GM23248 (cell line): ENCODE measurements around the gene CTNND2. TPM values are rescaled to one million over a fixed set of nuclear protein-coding genes. Genes with fewer than 3 reads are reported as not detected.

Source experiments
- DNase-seq: peaks from one replicate; pipeline ENCODE4 v3.0.0-alpha.2; 2015
- H2AFZ ChIP-seq: fragments of 200-600 bp; sonication (generic); 2 replicates; pipeline ENCODE4 v1.6.1; 2016; ENCODE audit warnings: antibody characterized with exemption
- H3F3A ChIP-seq: fragments of 200-600 bp; sonication (generic); 2 replicates; pipeline ENCODE4 v1.6.1; 2016; ENCODE audit warnings: mild to moderate bottlenecking, antibody characterized with exemption, mixed run types; ENCODE audit not compliant: insufficient read depth
- H3K27ac ChIP-seq: fragments of 200-600 bp; sonication (generic); 2 replicates; pipeline ENCODE4 v1.5.1; 2016; ENCODE audit warnings: mild to moderate bottlenecking
- H3K27me3 ChIP-seq: fragments of 200-600 bp; sonication (generic); replicated peaks from 2 replicates; pipeline ENCODE4 v1.6.1; 2016; ENCODE audit warnings: mild to moderate bottlenecking; ENCODE audit not compliant: insufficient read depth
- H3K36me3 ChIP-seq: fragments of 200-600 bp; sonication (generic); 2 replicates; pipeline ENCODE4 v1.6.1; 2016; ENCODE audit warnings: low read depth, mild to moderate bottlenecking
- H3K4me1 ChIP-seq: fragments of 200-600 bp; sonication (generic); 2 replicates; pipeline ENCODE4 v1.6.1; 2016; ENCODE audit warnings: mild to moderate bottlenecking; ENCODE audit not compliant: insufficient read depth
- H3K4me2 ChIP-seq: fragments of 200-600 bp; sonication (generic); one replicate; pipeline ENCODE4 v1.6.1; 2016; ENCODE audit warnings: mild to moderate bottlenecking; ENCODE audit not compliant: unreplicated experiment
- H3K4me3 ChIP-seq: fragments of 200-600 bp; sonication (generic); 2 replicates; pipeline ENCODE4 v1.5.1; 2016; ENCODE audit warnings: mild to moderate bottlenecking
- H3K79me2 ChIP-seq: fragments of 200-600 bp; sonication (generic); 2 replicates; pipeline ENCODE4 v1.6.1; 2016; ENCODE audit warnings: mild to moderate bottlenecking; ENCODE audit not compliant: insufficient read depth
- H3K9ac ChIP-seq: fragments of 200-600 bp; sonication (generic); 2 replicates; pipeline ENCODE4 v1.6.1; 2016; ENCODE audit warnings: mild to moderate bottlenecking
- H3K9me2 ChIP-seq: fragments of 200-600 bp; sonication (generic); 2 replicates; pipeline ENCODE4 v1.6.1; 2016; ENCODE audit warnings: mixed run types, mild to moderate bottlenecking, moderate library complexity; ENCODE audit not compliant: insufficient read depth
- H3K9me3 ChIP-seq: fragments of 200-600 bp; sonication (generic); one replicate; pipeline ENCODE4 v1.6.1; 2017; ENCODE audit warnings: low read depth
- H4K20me1 ChIP-seq: fragments of 200-600 bp; sonication (generic); 2 replicates; pipeline ENCODE4 v1.6.0; 2016; ENCODE audit not compliant: insufficient read depth
- EZH2 ChIP-seq: fragments of 200-600 bp; sonication (generic); IDR thresholded peaks from 2 replicates; pipeline ENCODE4 v1.6.1; 2018; ENCODE audit warnings: antibody characterized with exemption, mild to moderate bottlenecking; ENCODE audit not compliant: insufficient read depth, poor library complexity, severe bottlenecking
- EZH2phosphoT487 ChIP-seq: fragments of 200-600 bp; sonication (generic); IDR thresholded peaks from 2 replicates; pipeline ENCODE4 v1.6.1; 2018; ENCODE audit warnings: antibody characterized with exemption, moderate library complexity, mild to moderate bottlenecking, low read depth; ENCODE audit not compliant: insufficient read depth
- WGBS, 2 experiments: methylation state at CpG; one replicate each; pipeline ENCODE4 v1.1.6; 2015 to 2017; ENCODE audit warnings: low lambda C conversion rate in 2 of 2, low coverage in 1 of 2; ENCODE audit errors: missing lambda C conversion rate in 2 of 2; 5-methylcytosine and 5-hydroxymethylcytosine counted together
- in situ Hi-C: fragments of 300-500 bp; cut with MboI; formaldehyde crosslinking; loops from 2 replicates; pipeline ENCODE4 v1.15.0; 2020
- polyA plus RNA-seq: library from polyadenylated mRNA; unstranded; fragments of >200 nt; fragmentation: Nextera tagmentation; extraction: Ambion mirVana; gene quantifications from 2 replicates; pipeline ENCODE4 v1.2.1, GENCODE V29; 2016
- total RNA-seq: library from RNA; depleted of rRNA; stranded (reverse); fragments of >200 nt; shearing (Covaris generic); gene quantifications from 2 replicates; pipeline ENCODE4 v1.2.3, GENCODE V29; 2014

Gene CTNND2
- total and polyA plus RNA-seq, 2 experiments from 2014 or later: not detected

GRCh38 chr5:10995891-10996290 lies 908.4 kb downstream of the CTNND2 start:
- peaks cover 19% of the 10 kb centered on the region for H3K27me3 ChIP-seq
- H2AFZ ChIP-seq: no peak overlapping the region
- H3K27ac ChIP-seq: no peak overlapping the region
- no peak overlapping the region for H3K4me2 ChIP-seq
- H4K20me1 ChIP-seq: no peaks in the 10 kb centered on the region
- no peaks in the 10 kb centered on the region for H3K4me1 ChIP-seq
- H3F3A ChIP-seq: no peaks in the 10 kb centered on the region
- TF ChIP-seq EZH2: no peak
- TF ChIP-seq EZH2phosphoT487: no peak
- H3K9me2 ChIP-seq: no peaks in the 10 kb centered on the region
- H3K36me3 ChIP-seq: no peaks in the 10 kb centered on the region
- in situ Hi-C loops: no loop called here
- no peak for DNase-seq
- H3K9ac ChIP-seq: no peak overlapping the region
- H3K79me2 ChIP-seq: no peaks in the 10 kb centered on the region
- no peak overlapping the region for H3K4me3 ChIP-seq
- no peaks in the 10 kb centered on the region for H3K9me3 ChIP-seq
- WGBS, 2 experiments: 43% methylated on average over 7 to 8 of the region's 8 CpGs

- no peaks in the 10 kb centered on the region for H4K20me1 ChIP-seq
- no peaks in the 10 kb centered on the region for H3K9me2 ChIP-seq
- peaks cover 19% of the 10 kb centered on the region for H3K27me3 ChIP-seq
- H3K4me3 ChIP-seq: no peak overlapping the region
- no peaks in the 10 kb centered on the region for H3K4me1 ChIP-seq
- WGBS, 2 experiments: 32 to 33% methylated on average over 13 to 28 of the region's 30 CpGs
- H3K36me3 ChIP-seq: no peaks in the 10 kb centered on the region
- H2AFZ ChIP-seq: no peak overlapping the region
- no peak overlapping the region for H3K4me2 ChIP-seq
- no peaks in the 10 kb centered on the region for H3K79me2 ChIP-seq
- no peak overlapping the region for H3K27ac ChIP-seq
- no peak overlapping the region for H3K9ac ChIP-seq
- DNase-seq: no peak
- H3K9me3 ChIP-seq: no peaks in the 10 kb centered on the region
- in situ Hi-C loops: no loop called here
- TF ChIP-seq EZH2 (no peak), EZH2phosphoT487 (no peak)
- H3F3A ChIP-seq: no peaks in the 10 kb centered on the region
Observed at GRCh38 chr5:10994091-10994986, 909.9 kb downstream of the CTNND2 start.

GRCh38 chr5:10990634-10991033 lies 913.6 kb downstream of the CTNND2 start:
- Histone ChIP-seq H4K20me1 (no peaks in the 10 kb centered on the region), H3K79me2 (no peaks in the 10 kb centered on the region), H3K4me2 (no peak overlapping the region), H2AFZ (no peak overlapping the region), H3K4me3 (no peak overlapping the region), H3K9ac (no peak overlapping the region), H3K36me3 (no peaks in the 10 kb centered on the region), H3K9me2 (no peaks in the 10 kb centered on the region), H3F3A (no peaks in the 10 kb centered on the region), H3K27ac (no peak overlapping the region), H3K9me3 (no peaks in the 10 kb centered on the region), H3K4me1 (no peaks in the 10 kb centered on the region), H3K27me3 (peaks cover 34% of the 10 kb centered on the region)
- 49 to 52% methylated on average over 9 of the region's 9 CpGs for WGBS, 2 experiments
- in situ Hi-C loops: no loop called here
- no peak for DNase-seq
- TF ChIP-seq EZH2phosphoT487 (no peak), EZH2 (no peak)

GRCh38 chr5:10989577-10990263 lies 914.5 kb downstream of the CTNND2 start:
- Histone ChIP-seq H3K27me3 (peaks cover 32% of the 10 kb centered on the region), H3K36me3 (no peaks in the 10 kb centered on the region), H3K9me2 (no peaks in the 10 kb centered on the region), H3K4me3 (no peak overlapping the region), H3F3A (no peaks in the 10 kb centered on the region), H2AFZ (no peak overlapping the region), H3K9ac (no peak overlapping the region), H4K20me1 (no peaks in the 10 kb centered on the region), H3K9me3 (no peaks in the 10 kb centered on the region), H3K79me2 (no peaks in the 10 kb centered on the region), H3K4me1 (no peaks in the 10 kb centered on the region), H3K27ac (no peak overlapping the region), H3K4me2 (no peak overlapping the region)
- 43% methylated on average over 6 of the region's 6 CpGs for WGBS, 2 experiments
- DNase-seq: no peak
- in situ Hi-C loops: no loop called here
- TF ChIP-seq EZH2phosphoT487: no peak
- TF ChIP-seq EZH2: no peak
